ENCODE results near the gene PLXNB2.

- TF ChIP-seq CTCF (conservative IDR thresholded peaks at IDR 0.05) (no peak), ZFX (IDR thresholded peaks at IDR 0.05) (no peak)
Measured at GRCh38 chr22:50258361-50259292, 48.8 kb downstream of the PLXNB2 start.
